ENCODE data around the gene ACOXL. TPM values are rescaled to one million over a fixed set of nuclear protein-coding genes. Genes with fewer than 3 reads are reported as not detected.
A peak's percentile ranks its signal among the peaks of the same experiment; 100 is the strongest.

The ACOXL gene
- total and polyA plus RNA-seq, 9 donors, result 0.08 to 0.56 (median 0.19) TPM

DNA sequence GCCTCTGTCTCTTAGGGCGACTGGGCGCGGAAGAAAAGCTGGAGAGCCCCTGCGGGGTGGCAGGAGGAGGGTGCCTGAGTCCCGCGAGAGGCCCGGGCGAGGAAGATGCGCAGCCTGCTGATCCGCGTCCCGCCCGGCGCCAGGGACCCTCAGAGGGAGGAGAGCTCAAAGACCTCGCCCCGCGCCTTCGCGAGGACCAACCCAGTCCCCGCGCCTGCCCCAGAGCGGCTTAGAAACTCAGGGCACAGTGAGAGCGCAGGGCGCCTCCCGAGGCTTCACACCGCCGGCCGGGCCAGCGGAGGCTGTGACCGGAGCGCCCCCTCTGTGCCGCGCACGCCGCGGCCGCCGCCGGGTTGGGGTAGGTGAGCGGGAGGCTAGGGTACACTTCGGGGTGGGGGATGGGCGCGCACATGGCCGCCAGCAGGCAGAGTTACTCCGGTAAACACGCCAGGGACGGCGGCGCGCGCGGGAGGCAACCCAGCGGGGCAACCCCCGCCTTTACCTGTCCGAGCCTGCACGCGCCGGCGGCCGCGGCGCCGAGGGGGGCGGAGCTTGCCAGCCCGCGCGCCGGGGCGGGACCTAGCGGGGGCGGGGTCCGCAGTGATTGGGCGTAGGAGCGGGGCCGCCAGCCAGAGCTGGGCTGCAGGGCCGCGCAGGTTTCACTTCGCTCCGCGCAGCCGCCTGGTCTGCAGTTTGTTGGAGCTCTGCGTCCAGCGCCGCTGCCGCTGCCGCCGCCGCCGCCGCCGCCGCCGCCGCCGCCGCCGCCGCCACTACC, 388.1 kb downstream of the ACOXL start, which contains the start of gene BCL2L11:
TSS of gene BCL2L11 (plus strand) at position 662 of the 775 bp plus-strand sequence. CDS start 2,832 bp downstream, outside the sequence.
- peak; percentile 96 for DNase-seq
- Histone ChIP-seq H3K4me1 (ENCODE audit: control insufficient read depth, insufficient read depth, low read length) (peaks cover 48% of the 10 kb centered on the region), H3K9me3 (replicated peaks; ENCODE audit: control insufficient read depth, low read depth, low read length) (peaks cover 4% of the 10 kb centered on the region), H3K36me3 (ENCODE audit: control insufficient read depth, insufficient read depth, low read length) (peaks cover 7% of the 10 kb centered on the region), H3K27me3 (ENCODE audit: control insufficient read depth, insufficient read depth, low read length) (peaks cover 56% of the 10 kb centered on the region), H3K4me3 (ENCODE audit: low read length) (peak within 1 kb of the TSS; percentile 74), H3K27ac (ENCODE audit: low read length) (peak within 1 kb of the TSS; percentile 85)
- WGBS (ENCODE audit: insufficient coverage), result under 1% methylated on average over 96 of the region's 98 CpGs

DNA sequence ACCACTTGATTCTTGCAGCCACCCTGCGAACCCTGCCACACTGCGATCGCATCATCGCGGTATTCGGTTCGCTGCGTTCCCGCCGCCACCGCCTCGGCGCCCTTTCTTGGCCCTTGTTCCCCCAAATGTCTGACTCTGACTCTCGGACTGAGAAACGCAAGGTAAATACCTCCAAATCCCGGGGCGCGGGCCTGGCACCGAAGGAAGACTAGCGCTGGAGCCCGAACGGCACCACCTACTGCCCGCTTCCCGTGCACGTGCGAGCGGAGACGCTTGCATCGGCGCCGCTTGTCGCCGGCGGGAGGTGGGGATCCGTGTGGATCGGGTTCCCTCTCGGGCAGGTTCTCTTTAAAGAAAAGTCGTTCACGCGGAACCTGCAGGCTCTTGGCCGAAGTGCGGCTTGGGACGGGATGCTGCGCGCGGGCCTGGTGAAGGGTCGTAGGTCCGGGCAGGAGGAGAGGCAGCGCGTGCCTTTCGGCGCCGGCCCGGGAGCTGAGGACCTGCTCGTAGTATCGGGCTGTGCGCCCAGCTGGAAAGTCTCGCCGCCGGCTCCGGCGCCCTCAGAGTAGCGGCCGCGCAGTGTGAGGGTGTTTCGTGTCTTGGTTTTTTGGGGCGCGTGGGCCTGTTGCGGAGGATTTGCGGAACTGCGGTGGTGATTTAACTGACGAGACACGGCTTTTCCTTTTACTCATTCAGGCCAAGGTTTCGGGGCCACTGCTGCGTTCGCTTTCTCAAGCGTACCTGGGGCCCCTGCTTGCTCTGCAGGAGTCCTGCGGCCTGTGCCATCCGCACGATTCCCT, 388.9 kb downstream of the ACOXL start:
- H3K27me3 ChIP-seq (ENCODE audit: control insufficient read depth, insufficient read depth, low read length), result peaks cover 55% of the 10 kb centered on the region
- H3K4me1 ChIP-seq (ENCODE audit: control insufficient read depth, insufficient read depth, low read length), result peaks cover 48% of the 10 kb centered on the region
- WGBS (ENCODE audit: insufficient coverage), result under 1% methylated on average over 71 of the region's 80 CpGs

DNA sequence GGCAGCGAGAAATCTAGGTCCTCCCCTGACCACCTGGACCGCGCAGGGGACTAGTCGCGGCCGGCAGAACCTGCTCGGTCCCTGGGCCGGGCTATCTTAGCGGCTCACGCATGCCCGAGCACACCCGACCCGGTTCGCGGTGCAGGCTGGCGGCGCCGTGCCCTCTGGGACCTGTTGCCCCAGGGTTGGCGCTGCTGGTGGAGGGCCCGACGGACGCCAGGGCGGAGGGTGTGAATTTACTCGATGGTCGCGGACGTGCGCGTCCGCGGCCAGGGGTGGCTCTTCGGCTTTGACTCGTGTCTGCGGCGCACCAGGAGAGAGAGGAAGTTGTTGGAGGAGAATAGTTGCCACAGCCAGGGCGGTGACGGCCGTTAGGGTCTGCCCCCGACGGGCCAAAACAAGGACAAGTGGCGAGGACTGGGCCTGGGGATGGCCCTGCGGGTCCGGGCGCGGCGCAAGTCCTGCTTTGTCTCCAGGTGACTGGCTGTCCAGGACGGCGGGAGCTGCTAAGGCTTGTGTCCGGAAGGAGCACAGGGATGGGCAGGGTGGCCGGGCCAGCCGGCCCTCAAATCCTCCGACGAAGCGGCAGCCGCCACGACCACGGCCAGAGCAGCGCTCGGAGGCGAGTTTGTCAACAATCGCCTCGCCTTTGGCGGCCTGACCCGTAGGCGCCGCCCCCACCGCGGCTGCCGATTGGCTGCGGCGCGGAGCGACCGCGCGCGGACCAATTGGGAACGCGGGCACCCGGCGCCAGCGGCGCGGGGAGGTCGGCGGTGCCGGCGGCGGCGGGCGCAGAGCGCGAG, 389.7 kb downstream of the ACOXL start:
- peaks cover 44% of the 10 kb centered on the region for H3K4me1 ChIP-seq (ENCODE audit: control insufficient read depth, insufficient read depth, low read length)

More for the DNA sequence above, 388.9 kb downstream of the ACOXL start:
- Histone ChIP-seq H3K36me3 (ENCODE audit: control insufficient read depth, insufficient read depth, low read length) (peaks cover 9% of the 10 kb centered on the region), H3K27ac (ENCODE audit: low read length) (peak overlapping the region; percentile 85), H3K4me3 (ENCODE audit: low read length) (peak overlapping the region; percentile 74), H3K9me3 (replicated peaks; ENCODE audit: control insufficient read depth, low read depth, low read length) (peaks cover 4% of the 10 kb centered on the region)
- DNase-seq, result peak; percentile 59

DNA sequence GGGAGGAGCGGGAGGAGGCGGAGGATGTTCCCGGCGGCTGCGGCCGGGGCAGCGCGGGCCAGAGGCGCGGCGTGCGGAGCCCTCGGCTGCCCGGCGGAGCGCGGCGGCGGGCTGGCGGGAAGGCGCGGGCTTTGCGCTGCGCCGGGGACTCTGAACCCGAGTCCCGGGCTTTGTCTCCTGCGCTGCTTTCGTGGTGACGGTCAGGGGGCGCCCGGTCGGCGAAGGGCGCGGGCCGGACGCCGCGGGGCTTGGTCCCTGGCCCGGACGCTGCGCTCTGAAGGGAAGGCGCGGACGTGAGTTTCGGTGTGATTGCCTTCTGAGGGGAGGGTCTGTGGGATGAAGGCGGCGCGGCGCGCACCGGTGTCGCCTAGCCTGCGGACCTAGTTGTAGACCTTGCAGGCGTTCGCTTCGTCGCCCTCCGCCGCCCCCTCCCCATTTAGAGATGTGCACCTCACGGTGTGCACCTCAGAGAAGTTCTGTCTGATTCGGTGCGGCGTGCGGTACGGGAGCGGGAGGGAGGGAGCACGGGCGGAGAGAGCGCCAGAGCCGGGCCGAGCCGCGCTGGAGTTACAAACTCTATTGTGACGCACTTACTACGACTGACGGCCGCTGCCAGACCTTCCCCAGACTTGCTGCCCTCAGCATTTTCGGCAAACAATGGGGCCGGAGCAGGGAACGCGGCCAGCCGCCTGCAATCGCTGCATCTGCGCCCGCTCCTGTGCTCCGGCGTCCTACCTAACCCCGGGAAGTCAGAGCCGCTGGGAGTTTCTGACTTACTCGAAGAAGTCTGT, 390.5 kb downstream of the ACOXL start:
- peak overlapping the region; percentile 77 for H3K4me3 ChIP-seq (ENCODE audit: low read length)
- H3K9me3 ChIP-seq (replicated peaks; ENCODE audit: control insufficient read depth, low read depth, low read length), result peaks cover 4% of the 10 kb centered on the region
- H3K27ac ChIP-seq (ENCODE audit: low read length), result peak overlapping the region; percentile 84
- H3K27me3 ChIP-seq (ENCODE audit: control insufficient read depth, insufficient read depth, low read length), result peaks cover 41% of the 10 kb centered on the region
- WGBS (ENCODE audit: insufficient coverage), result under 1% methylated on average over 85 of the region's 92 CpGs
- DNase-seq, result peak; percentile 92
- peaks cover 37% of the 10 kb centered on the region for H3K4me1 ChIP-seq (ENCODE audit: control insufficient read depth, insufficient read depth, low read length)
- H3K36me3 ChIP-seq (ENCODE audit: control insufficient read depth, insufficient read depth, low read length), result peaks cover 9% of the 10 kb centered on the region

More for the DNA sequence above, 389.7 kb downstream of the ACOXL start:
- DNase-seq, result peak; percentile 96
- peak overlapping the region; percentile 77 for H3K27ac ChIP-seq (ENCODE audit: low read length)
- peaks cover 9% of the 10 kb centered on the region for H3K36me3 ChIP-seq (ENCODE audit: control insufficient read depth, insufficient read depth, low read length)
- peaks cover 49% of the 10 kb centered on the region for H3K27me3 ChIP-seq (ENCODE audit: control insufficient read depth, insufficient read depth, low read length)
- H3K4me3 ChIP-seq (ENCODE audit: low read length), result peak overlapping the region; percentile 74
- peaks cover 4% of the 10 kb centered on the region for H3K9me3 ChIP-seq (replicated peaks; ENCODE audit: control insufficient read depth, low read depth, low read length)
- under 1% methylated on average over 93 of the region's 93 CpGs for WGBS (ENCODE audit: insufficient coverage)

DNA sequence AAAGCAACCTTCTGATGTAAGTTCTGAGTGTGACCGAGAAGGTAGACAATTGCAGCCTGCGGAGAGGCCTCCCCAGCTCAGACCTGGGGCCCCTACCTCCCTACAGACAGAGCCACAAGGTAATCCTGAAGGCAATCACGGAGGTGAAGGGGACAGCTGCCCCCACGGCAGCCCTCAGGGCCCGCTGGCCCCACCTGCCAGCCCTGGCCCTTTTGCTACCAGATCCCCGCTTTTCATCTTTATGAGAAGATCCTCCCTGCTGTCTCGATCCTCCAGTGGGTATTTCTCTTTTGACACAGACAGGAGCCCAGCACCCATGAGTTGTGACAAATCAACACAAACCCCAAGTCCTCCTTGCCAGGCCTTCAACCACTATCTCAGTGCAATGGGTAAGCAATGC, 391.4 kb downstream of the ACOXL start:
- Histone ChIP-seq H3K4me3 (ENCODE audit: low read length) (no peak overlapping the region), H3K27ac (ENCODE audit: low read length) (no peak overlapping the region)

DNA sequence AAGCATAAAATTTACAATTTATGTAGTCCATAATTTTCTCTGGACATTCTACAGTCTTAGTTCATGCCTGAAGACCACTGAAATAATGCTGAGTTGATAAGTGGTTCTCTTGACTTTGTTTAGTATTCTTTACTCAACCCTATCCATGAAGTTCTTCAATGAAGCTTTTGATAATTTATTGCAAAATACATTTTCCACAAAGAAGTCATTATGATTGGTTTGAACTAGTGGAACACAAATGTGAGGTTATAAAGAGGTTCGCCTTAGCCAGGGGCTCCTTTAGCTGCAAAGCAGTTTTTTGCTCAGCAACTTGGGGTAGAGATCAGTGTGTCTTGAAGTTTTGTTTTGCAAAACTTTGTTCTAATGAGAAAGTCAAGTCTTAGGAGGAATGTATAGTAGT, 394.2 kb downstream of the ACOXL start:
- Histone ChIP-seq H3K27me3 (ENCODE audit: control insufficient read depth, insufficient read depth, low read length) (peaks cover 6% of the 10 kb centered on the region), H3K4me1 (ENCODE audit: control insufficient read depth, insufficient read depth, low read length) (peaks cover 11% of the 10 kb centered on the region), H3K9me3 (replicated peaks; ENCODE audit: control insufficient read depth, low read depth, low read length) (no peaks in the 10 kb centered on the region), H3K4me3 (ENCODE audit: low read length) (no peak overlapping the region), H3K27ac (ENCODE audit: low read length) (no peak overlapping the region), H3K36me3 (ENCODE audit: control insufficient read depth, insufficient read depth, low read length) (peaks cover 9% of the 10 kb centered on the region)
- WGBS (ENCODE audit: insufficient coverage), result no CpG with 5 or more reads among the region's 1 CpG
- no peak for DNase-seq

More for the DNA sequence above, 391.4 kb downstream of the ACOXL start:
- H3K36me3 ChIP-seq (ENCODE audit: control insufficient read depth, insufficient read depth, low read length), result peaks cover 9% of the 10 kb centered on the region
- H3K27me3 ChIP-seq (ENCODE audit: control insufficient read depth, insufficient read depth, low read length), result peaks cover 32% of the 10 kb centered on the region
- H3K9me3 ChIP-seq (replicated peaks; ENCODE audit: control insufficient read depth, low read depth, low read length), result peaks cover under 1% of the 10 kb centered on the region
- peaks cover 28% of the 10 kb centered on the region for H3K4me1 ChIP-seq (ENCODE audit: control insufficient read depth, insufficient read depth, low read length)
- no peak for DNase-seq
- 86% methylated on average over 5 of the region's 7 CpGs for WGBS (ENCODE audit: insufficient coverage)

DNA sequence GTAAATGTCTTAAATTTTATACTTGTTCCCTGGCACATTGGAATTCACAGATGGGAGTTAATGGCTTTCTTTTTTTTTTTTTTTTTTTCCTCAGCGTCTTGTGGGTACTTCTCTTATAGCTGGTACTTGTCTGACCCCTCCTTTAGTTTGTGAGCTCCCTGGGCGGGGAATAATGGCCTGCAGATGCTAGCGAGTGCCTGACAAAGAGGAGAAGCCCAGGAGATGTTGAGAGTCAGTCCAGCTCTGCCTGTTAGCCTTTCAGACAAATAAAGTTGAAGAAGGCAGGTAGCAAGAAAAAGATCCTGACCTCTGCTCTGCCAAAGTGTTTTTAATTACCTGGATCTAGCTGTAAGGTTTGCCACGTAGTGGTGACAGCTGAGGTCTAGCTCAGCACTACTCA, 395.0 kb downstream of the ACOXL start:
- peaks cover 5% of the 10 kb centered on the region for H3K4me1 ChIP-seq (ENCODE audit: control insufficient read depth, insufficient read depth, low read length)
- peaks cover 9% of the 10 kb centered on the region for H3K36me3 ChIP-seq (ENCODE audit: control insufficient read depth, insufficient read depth, low read length)
- 55% methylated on average over 3 of the region's 4 CpGs for WGBS (ENCODE audit: insufficient coverage)
- H3K4me3 ChIP-seq (ENCODE audit: low read length), result no peak overlapping the region
- H3K27ac ChIP-seq (ENCODE audit: low read length), result no peak overlapping the region
- DNase-seq, result no peak
- no peaks in the 10 kb centered on the region for H3K27me3 ChIP-seq (ENCODE audit: control insufficient read depth, insufficient read depth, low read length)
- no peaks in the 10 kb centered on the region for H3K9me3 ChIP-seq (replicated peaks; ENCODE audit: control insufficient read depth, low read depth, low read length)

DNA sequence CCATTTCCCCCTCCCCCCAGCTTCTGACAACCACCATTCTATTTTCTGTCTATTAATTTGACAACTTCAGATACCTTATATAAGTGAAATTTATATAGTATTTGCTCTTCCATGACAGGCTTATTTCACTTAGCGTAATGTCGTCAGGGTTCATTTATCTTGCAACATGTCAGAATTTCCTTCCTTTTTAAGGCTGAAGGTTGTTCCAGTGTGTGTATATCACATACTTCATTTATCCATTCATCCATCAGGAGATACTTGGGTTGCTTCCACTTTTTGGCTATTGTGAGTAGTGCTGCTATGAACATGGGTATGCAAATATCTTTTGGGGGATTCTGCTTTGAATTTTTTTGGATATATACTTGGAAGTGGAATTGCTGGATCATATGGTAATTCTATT, 395.7 kb downstream of the ACOXL start:
- Histone ChIP-seq H3K27me3 (ENCODE audit: control insufficient read depth, insufficient read depth, low read length) (no peaks in the 10 kb centered on the region), H3K27ac (ENCODE audit: low read length) (no peak overlapping the region), H3K36me3 (ENCODE audit: control insufficient read depth, insufficient read depth, low read length) (peaks cover 9% of the 10 kb centered on the region), H3K4me1 (ENCODE audit: control insufficient read depth, insufficient read depth, low read length) (peaks cover 5% of the 10 kb centered on the region), H3K9me3 (replicated peaks; ENCODE audit: control insufficient read depth, low read depth, low read length) (no peaks in the 10 kb centered on the region), H3K4me3 (ENCODE audit: low read length) (no peak overlapping the region)
- DNase-seq, result no peak
- WGBS (ENCODE audit: insufficient coverage), result no CpG with 5 or more reads among the region's 2 CpGs

DNA sequence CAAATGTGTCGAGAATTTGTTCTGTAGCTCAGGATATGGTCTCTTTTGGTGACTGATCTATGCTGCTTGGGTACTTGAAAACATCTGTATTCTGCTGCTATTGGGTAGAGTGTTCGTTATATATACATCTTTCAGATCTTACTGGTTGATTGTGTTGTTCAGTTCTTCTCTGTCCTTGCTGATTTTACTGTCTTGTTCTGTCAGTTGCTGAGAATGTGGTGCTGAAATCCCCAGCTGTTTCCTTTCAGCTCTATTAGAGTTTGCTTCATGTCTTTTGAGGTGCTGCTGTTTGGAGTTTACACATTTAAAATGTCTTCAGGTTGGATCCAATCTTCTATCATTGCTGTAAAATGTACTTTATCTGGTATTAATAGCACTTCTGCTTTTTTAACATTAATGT, 401.2 kb downstream of the ACOXL start:
- DNase-seq, result no peak
- no peak overlapping the region for H3K27ac ChIP-seq (ENCODE audit: low read length)
- H3K27me3 ChIP-seq (ENCODE audit: control insufficient read depth, insufficient read depth, low read length), result no peaks in the 10 kb centered on the region
- no peak overlapping the region for H3K4me3 ChIP-seq (ENCODE audit: low read length)
- WGBS (ENCODE audit: insufficient coverage), result no CpG with 5 or more reads among the region's 2 CpGs
- H3K9me3 ChIP-seq (replicated peaks; ENCODE audit: control insufficient read depth, low read depth, low read length), result no peaks in the 10 kb centered on the region
- H3K36me3 ChIP-seq (ENCODE audit: control insufficient read depth, insufficient read depth, low read length), result no peaks in the 10 kb centered on the region
- H3K4me1 ChIP-seq (ENCODE audit: control insufficient read depth, insufficient read depth, low read length), result peaks cover 2% of the 10 kb centered on the region

Measured in muscle of leg (tissue), 11 donors.